ENCODE data around the gene LMO7.
"Not testable (repeated sequence)": the region's sequence is repeated elsewhere in the genome, so short reads cannot be mapped to it uniquely, and the experiment has no call there.

Gene LMO7

DNA sequence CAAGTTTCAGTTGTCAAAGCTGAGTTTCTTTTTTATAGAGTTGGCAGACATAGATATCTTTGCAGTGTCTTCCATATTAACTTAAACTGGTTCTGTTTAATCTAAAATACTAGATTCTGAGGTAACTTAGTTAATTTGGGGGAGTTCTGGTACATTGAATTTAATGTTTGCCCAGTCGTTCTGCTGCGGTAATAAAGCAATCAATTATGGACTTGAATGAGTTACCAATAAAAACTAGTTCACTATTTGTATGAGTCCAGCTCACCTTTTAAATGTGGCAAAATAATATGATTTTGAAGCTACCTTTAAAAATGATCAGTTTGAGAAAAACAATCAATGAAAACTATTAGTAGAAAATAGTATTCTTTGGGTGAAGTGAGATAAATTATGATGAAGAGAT lies 90.2 kb downstream of the LMO7 start:
- no peak overlapping the region for H3K4me3 ChIP-seq (ENCODE audit: low read depth, low read length)
- TF ChIP-seq, protein P1, sequence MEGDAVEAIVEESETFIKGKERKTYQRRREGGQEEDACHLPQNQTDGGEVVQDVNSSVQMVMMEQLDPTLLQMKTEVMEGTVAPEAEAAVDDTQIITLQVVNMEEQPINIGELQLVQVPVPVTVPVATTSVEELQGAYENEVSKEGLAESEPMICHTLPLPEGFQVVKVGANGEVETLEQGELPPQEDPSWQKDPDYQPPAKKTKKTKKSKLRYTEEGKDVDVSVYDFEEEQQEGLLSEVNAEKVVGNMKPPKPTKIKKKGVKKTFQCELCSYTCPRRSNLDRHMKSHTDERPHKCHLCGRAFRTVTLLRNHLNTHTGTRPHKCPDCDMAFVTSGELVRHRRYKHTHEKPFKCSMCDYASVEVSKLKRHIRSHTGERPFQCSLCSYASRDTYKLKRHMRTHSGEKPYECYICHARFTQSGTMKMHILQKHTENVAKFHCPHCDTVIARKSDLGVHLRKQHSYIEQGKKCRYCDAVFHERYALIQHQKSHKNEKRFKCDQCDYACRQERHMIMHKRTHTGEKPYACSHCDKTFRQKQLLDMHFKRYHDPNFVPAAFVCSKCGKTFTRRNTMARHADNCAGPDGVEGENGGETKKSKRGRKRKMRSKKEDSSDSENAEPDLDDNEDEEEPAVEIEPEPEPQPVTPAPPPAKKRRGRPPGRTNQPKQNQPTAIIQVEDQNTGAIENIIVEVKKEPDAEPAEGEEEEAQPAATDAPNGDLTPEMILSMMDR (IDR thresholded peaks at IDR 0.05; ENCODE audit: low read depth, low read length, missing control alignments) = no peak
- DNase-seq (ENCODE audit: low read depth) = no peak

DNA sequence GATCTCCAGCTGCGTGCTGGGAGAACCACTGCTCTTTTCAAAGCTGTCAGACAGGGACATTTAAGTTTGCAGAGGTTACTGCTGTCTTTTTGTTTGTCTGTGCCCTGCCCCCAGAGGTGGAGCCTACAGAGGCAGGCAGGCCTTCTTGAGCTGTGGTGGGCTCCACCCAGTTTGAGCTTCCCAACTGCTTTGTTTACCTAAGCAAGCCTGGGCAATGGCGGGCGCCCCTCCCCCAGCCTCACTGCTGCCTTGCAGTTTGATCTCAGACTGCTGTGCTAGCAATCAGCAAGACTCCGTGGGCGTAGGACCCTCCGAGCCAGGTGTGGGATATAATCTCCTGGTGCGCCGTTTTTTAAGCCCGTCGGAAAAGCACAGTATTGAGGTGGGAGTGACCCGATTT lies 97.0 kb downstream of the LMO7 start:
- H3K4me3 ChIP-seq (ENCODE audit: low read depth, low read length); DNase-seq (ENCODE audit: low read depth): not testable (repeated sequence)

DNA sequence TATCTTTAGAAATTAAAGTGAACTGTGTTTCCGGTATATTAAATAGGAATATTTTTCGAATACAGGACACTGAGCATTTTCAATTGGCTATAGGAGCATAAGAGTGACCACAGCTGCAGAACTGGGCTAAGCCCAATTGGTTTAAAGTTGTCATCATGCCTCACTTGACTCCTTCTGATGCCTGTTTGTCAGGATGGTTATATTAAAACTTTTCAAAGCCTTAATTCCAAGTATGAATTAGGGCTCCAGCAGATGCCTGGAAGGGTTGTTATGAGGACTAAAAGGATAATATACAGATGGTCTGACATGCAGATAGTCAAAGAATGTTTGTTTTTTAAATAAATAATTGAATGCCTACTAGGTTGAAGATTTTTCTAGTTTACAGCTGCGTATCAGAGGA lies 100.0 kb downstream of the LMO7 start:
- no peak overlapping the region for H3K4me3 ChIP-seq (ENCODE audit: low read depth, low read length)

DNA sequence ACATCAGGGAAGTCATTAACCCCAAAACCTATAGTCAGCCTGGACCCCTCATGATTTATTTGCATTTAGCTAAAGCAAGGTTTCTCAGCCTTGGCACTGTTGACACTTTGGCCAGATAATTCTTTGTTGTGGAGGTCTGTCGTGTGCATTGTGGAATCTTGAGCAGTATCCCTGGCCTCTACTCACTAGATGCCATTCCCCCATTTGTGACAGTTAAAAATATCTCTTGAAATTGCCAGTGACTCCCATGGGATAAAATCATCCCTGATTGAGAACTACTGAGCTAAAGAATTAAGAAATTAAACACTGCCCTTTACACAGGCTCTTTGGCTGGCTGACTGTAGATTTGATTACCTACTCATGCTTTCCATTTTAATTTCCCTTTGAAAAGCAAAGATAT lies 102.7 kb downstream of the LMO7 start:
- no peak for DNase-seq (ENCODE audit: low read depth)
- H3K4me3 ChIP-seq (ENCODE audit: low read depth, low read length) = no peak overlapping the region
- TF ChIP-seq, protein P1 (IDR thresholded peaks at IDR 0.05; ENCODE audit: low read depth, low read length, missing control alignments) = no peak

More for the DNA sequence above, 100.0 kb downstream of the LMO7 start:
- no peak for DNase-seq (ENCODE audit: low read depth)
- TF ChIP-seq, protein P1 (IDR thresholded peaks at IDR 0.05; ENCODE audit: low read depth, low read length, missing control alignments) = no peak

DNA sequence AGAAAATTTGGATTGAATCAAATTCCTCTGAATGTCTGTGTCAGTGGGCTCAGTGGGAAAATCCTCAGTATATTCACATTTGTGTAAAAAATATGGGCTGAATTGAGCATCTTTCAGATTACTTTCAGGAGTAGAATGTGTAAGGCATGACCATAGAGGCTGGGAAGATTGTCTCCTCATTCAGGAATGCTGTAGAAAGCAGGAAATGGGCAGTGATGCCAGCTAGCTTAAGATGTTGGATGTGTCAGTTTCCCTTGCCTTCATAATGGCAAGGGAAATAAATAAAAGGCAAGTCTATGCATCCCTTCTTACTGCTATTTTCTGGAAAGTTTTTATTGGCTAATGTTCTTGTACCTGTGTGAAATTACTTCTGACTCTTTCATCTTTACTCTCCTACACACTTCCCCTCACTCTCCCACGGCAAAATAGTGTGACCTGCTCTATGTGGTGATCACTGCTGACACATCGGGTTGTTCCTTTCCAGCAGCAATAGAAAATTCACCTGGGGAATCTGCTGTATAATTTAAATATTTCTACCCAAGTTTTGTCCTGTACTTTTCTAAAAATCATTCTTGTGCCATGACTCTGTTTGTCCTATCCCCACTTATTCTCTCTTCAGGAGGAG lies 103.2 kb downstream of the LMO7 start:
- no peak overlapping the region for H3K4me3 ChIP-seq (ENCODE audit: low read depth, low read length)
- no peak for DNase-seq (ENCODE audit: low read depth)
- TF ChIP-seq, protein P1 (IDR thresholded peaks at IDR 0.05; ENCODE audit: low read depth, low read length, missing control alignments) = no peak

DNA sequence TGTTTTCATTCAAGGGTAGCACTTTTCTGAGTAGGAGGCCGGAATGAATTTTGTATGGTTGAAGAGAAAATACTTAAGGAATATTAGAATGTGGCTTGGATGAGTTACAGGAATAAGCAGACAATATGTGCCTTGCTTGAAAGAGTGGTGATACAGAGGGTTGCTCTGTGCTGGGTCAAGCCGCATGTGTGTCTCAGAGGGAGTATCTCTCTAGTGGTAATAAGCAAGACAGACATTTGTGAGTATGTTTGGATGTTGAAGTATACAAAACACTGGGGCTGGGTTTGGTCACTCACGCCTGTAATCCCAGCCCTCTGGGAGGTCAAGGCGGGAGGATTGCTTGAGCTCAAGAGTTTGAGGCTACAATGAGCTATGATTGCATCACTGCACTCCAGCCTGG lies 103.9 kb downstream of the LMO7 start:
- no peak for DNase-seq (ENCODE audit: low read depth)
- H3K4me3 ChIP-seq (ENCODE audit: low read depth, low read length) = no peak overlapping the region
- TF ChIP-seq, protein P1 (IDR thresholded peaks at IDR 0.05; ENCODE audit: low read depth, low read length, missing control alignments) = no peak

DNA sequence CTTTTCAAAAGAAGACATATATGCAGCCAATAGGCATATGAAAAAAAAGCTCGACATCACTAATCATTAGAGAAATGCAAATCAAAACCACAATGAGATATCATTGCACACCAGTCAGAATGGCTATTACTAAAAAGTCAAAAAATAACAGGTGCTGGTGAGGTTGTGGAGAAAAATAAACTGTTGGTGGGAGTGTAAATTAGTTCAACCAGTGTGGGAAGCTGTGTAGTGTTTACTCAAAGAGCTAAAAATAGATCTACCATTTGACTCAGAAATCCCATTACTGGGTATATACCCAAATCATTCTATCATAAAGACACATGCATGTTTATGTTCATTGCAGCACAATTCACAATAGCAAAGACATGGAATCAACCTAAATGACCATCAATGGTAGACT lies 106.9 kb downstream of the LMO7 start:
- not testable (repeated sequence) for DNase-seq (ENCODE audit: low read depth); H3K4me3 ChIP-seq (ENCODE audit: low read depth, low read length)

DNA sequence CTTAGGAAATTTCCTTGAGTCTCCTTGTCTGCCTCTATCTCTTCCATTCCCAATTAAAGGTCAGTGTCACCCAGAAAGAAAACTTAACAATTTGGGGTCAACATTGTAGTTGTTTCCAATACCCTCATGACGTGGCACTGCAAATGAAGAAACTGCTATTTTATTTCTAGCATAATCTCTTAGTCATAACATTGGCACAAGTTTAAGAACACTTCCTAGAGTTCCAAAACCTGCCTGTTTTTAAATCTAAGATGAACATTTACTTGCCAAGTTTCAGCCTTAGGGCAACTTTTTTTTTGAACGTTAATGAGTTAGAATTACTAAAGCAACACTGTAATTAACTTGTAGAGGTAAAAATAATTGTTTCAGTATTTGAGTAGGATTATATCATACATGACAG lies 108.0 kb downstream of the LMO7 start:
- no peak for DNase-seq (ENCODE audit: low read depth)
- TF ChIP-seq, protein P1 (IDR thresholded peaks at IDR 0.05; ENCODE audit: low read depth, low read length, missing control alignments) = no peak
- no peak overlapping the region for H3K4me3 ChIP-seq (ENCODE audit: low read depth, low read length)
